ENCODE data around the gene CRK. TPM values are rescaled to one million over a fixed set of nuclear protein-coding genes. Genes with fewer than 3 reads are reported as not detected.

CRK gene
- total and polyA plus RNA-seq, 8 donors: 18.0 to 87.5 (median 36.7) TPM

GRCh38 chr17:1434150-1434549, 21.9 kb downstream of the CRK start:
- Histone ChIP-seq H3K27ac (no peak overlapping the region), H3K27me3 (no peaks in the 10 kb centered on the region), H3K4me3 (no peak overlapping the region), H3K9me3 (no peaks in the 10 kb centered on the region), H3K4me1 (peaks cover 5 to 77% (median 34%) of the 10 kb centered on the region in 4 donors), H3K36me3 (peaks cover 26 to 71% (median 47%) of the 10 kb centered on the region in 4 donors)
- intact Hi-C loops (cut with DNase I; ENCODE audit: low total_unique reads): no loop called here
- TF ChIP-seq POLR2A (IDR thresholded peaks at IDR 0.05) (no peak), POLR2AphosphoS5 (IDR thresholded peaks at IDR 0.05) (peak in 1 of 3 donors; percentile 44)
- no peak for DNase-seq
- WGBS, 5 donors: 86 to 92% (median 91%) methylated on average over 3 of the region's 3 CpGs

- Histone ChIP-seq H3K4me1 (peaks cover 0 to 56% (median 30%) of the 10 kb centered on the region in 4 donors), H3K36me3 (peaks cover 24 to 83% (median 55%) of the 10 kb centered on the region in 4 donors), H3K27me3 (no peaks in the 10 kb centered on the region), H3K4me3 (no peak overlapping the region), H3K9me3 (no peaks in the 10 kb centered on the region), H3K27ac (no peak overlapping the region)
- 68 to 80% (median 71%) methylated on average over 2 of the region's 2 CpGs for WGBS, 5 donors
- no peak for DNase-seq
- TF ChIP-seq CTCF (IDR thresholded peaks at IDR 0.05) (no peak), POLR2AphosphoS5 (IDR thresholded peaks at IDR 0.05) (no peak), EP300 (IDR thresholded peaks at IDR 0.05) (no peak)
- intact Hi-C loops (cut with DNase I; ENCODE audit: low total_unique reads): no loop called here
These were observed 24.4 kb downstream of the CRK start for GRCh38 chr17:1431631-1432104.

- Histone ChIP-seq H3K27ac (peak overlapping the region in 2 of 5 donors; percentile 24 to 58), H3K4me1 (peaks cover 0 to 30% (median 14%) of the 10 kb centered on the region in 4 donors), H3K36me3 (peaks cover 23 to 87% (median 79%) of the 10 kb centered on the region in 4 donors), H3K4me3 (no peak overlapping the region), H3K27me3 (no peaks in the 10 kb centered on the region), H3K9me3 (no peaks in the 10 kb centered on the region)
- intact Hi-C loops (cut with DNase I; ENCODE audit: low total_unique reads): no loop called here
- peak in 1 of 2 donors; percentile 13 for DNase-seq
- WGBS, 5 donors: 67 to 80% (median 71%) methylated on average over 10 of the region's 10 CpGs
- TF ChIP-seq CTCF (IDR thresholded peaks at IDR 0.05) (no peak), EP300 (IDR thresholded peaks at IDR 0.05) (no peak), POLR2AphosphoS5 (IDR thresholded peaks at IDR 0.05) (no peak), POLR2A (IDR thresholded peaks at IDR 0.05) (no peak)
These were observed 32.4 kb downstream of the CRK start for GRCh38 chr17:1423456-1424135.

- H3K4me1 ChIP-seq: peaks cover 0 to 23% (median 14%) of the 10 kb centered on the region in 4 donors
- peak in 1 of 2 donors; percentile 19 for DNase-seq
- no peaks in the 10 kb centered on the region for H3K27me3 ChIP-seq
- H3K9me3 ChIP-seq: no peaks in the 10 kb centered on the region
- TF ChIP-seq CTCF (IDR thresholded peaks at IDR 0.05) (no peak), POLR2AphosphoS5 (IDR thresholded peaks at IDR 0.05) (peak in 2 of 3 donors; percentile 13 to 76)
- WGBS, 5 donors: 47 to 57% (median 48%) methylated on average over 7 of the region's 7 CpGs
- H3K27ac ChIP-seq: peak overlapping the region in 2 of 5 donors; percentile 37 to 58
- intact Hi-C loops (cut with DNase I; ENCODE audit: low total_unique reads): no loop called here
- no peak overlapping the region for H3K4me3 ChIP-seq
- peaks cover 22 to 87% (median 80%) of the 10 kb centered on the region in 4 donors for H3K36me3 ChIP-seq
These were observed 33.1 kb downstream of the CRK start for GRCh38 chr17:1422885-1423284.

- H3K27ac ChIP-seq: no peak overlapping the region
- H3K4me3 ChIP-seq: no peak overlapping the region
- H3K4me1 ChIP-seq: peaks cover 0 to 22% (median 14%) of the 10 kb centered on the region in 4 donors
- H3K9me3 ChIP-seq: no peaks in the 10 kb centered on the region
- WGBS, 5 donors: 91 to 94% (median 93%) methylated on average over 11 of the region's 11 CpGs
- H3K27me3 ChIP-seq: no peaks in the 10 kb centered on the region
- no peak for DNase-seq
- peaks cover 22 to 91% (median 77%) of the 10 kb centered on the region in 4 donors for H3K36me3 ChIP-seq
- TF ChIP-seq POLR2A (IDR thresholded peaks at IDR 0.05): no peak
- intact Hi-C loops (cut with DNase I; ENCODE audit: low total_unique reads): no loop called here
These were observed 34.6 kb downstream of the CRK start for GRCh38 chr17:1421470-1421869.

Data from stomach (tissue), 9 donors.